ENCODE data around the gene THEMIS2.
"Not testable (repeated sequence)": the region's sequence is repeated elsewhere in the genome, so short reads cannot be mapped to it uniquely, and the experiment has no call there.

THEMIS2 gene

GRCh38 chr1:27865821-27866220 is 6.5 kb upstream of the THEMIS2 start:
- no peak overlapping the region for H3K4me3 ChIP-seq (ENCODE audit: low read depth, low read length)
- TF ChIP-seq MYC (IDR thresholded peaks at IDR 0.05; ENCODE audit: low read depth, low read length) = no peak
- no peak for TF ChIP-seq CTCF (IDR thresholded peaks at IDR 0.05; ENCODE audit: low read depth, low read length)
- no peak for TF ChIP-seq MAX (IDR thresholded peaks at IDR 0.05; ENCODE audit: low read depth, low read length)
- no peak for DNase-seq (ENCODE audit: low read depth)

- no peak for TF ChIP-seq POLR2A (IDR thresholded peaks at IDR 0.05; ENCODE audit: extremely low read depth, insufficient read length)
- TF ChIP-seq CTCF (IDR thresholded peaks at IDR 0.05; ENCODE audit: low read depth, low read length) = no peak
- no peak for TF ChIP-seq MAX (IDR thresholded peaks at IDR 0.05; ENCODE audit: low read depth, low read length)
- no peak for TF ChIP-seq MYC (IDR thresholded peaks at IDR 0.05; ENCODE audit: low read depth, low read length)
- no peak for DNase-seq (ENCODE audit: low read depth)
- no peak overlapping the region for H3K4me3 ChIP-seq (ENCODE audit: low read depth, low read length)
These were observed 3.8 kb upstream of the THEMIS2 start for GRCh38 chr1:27868556-27868931.

- TF ChIP-seq POLR2A (IDR thresholded peaks at IDR 0.05; ENCODE audit: extremely low read depth, insufficient read length) = no peak
- peak; percentile 69 for TF ChIP-seq MAX (IDR thresholded peaks at IDR 0.05; ENCODE audit: low read depth, low read length)
- no peak for TF ChIP-seq CTCF (IDR thresholded peaks at IDR 0.05; ENCODE audit: low read depth, low read length)
- TF ChIP-seq MYC (IDR thresholded peaks at IDR 0.05; ENCODE audit: low read depth, low read length) = peak; percentile 24
- peak overlapping the region; percentile 18 for H3K4me3 ChIP-seq (ENCODE audit: low read depth, low read length)
- peak; percentile 82 for DNase-seq (ENCODE audit: low read depth)
These were observed 3.2 kb upstream of the THEMIS2 start for GRCh38 chr1:27868932-27869718.

- H3K4me3 ChIP-seq (ENCODE audit: low read depth, low read length) = peak overlapping the region; percentile 18
- no peak for DNase-seq (ENCODE audit: low read depth)
- TF ChIP-seq MYC (IDR thresholded peaks at IDR 0.05; ENCODE audit: low read depth, low read length) = no peak
- TF ChIP-seq CTCF (IDR thresholded peaks at IDR 0.05; ENCODE audit: low read depth, low read length) = no peak
- TF ChIP-seq MAX (IDR thresholded peaks at IDR 0.05; ENCODE audit: low read depth, low read length) = no peak
- no peak for TF ChIP-seq POLR2A (IDR thresholded peaks at IDR 0.05; ENCODE audit: extremely low read depth, insufficient read length)
These were observed 2.6 kb upstream of the THEMIS2 start for GRCh38 chr1:27869719-27870085.

GRCh38 chr1:27871076-27871475 is 1.3 kb upstream of the THEMIS2 start:
- not testable (repeated sequence) for H3K4me3 ChIP-seq (ENCODE audit: low read depth, low read length); DNase-seq (ENCODE audit: low read depth)

GRCh38 chr1:27872802-27873551 is 633 bp downstream of the THEMIS2 start:
- peak overlapping the region; percentile 69 for H3K4me3 ChIP-seq (ENCODE audit: low read depth, low read length)
- TF ChIP-seq CTCF (IDR thresholded peaks at IDR 0.05; ENCODE audit: low read depth, low read length) (no peak), POLR2A (IDR thresholded peaks at IDR 0.05; ENCODE audit: extremely low read depth, insufficient read length) (no peak), MAX (IDR thresholded peaks at IDR 0.05; ENCODE audit: low read depth, low read length) (no peak), MYC (IDR thresholded peaks at IDR 0.05; ENCODE audit: low read depth, low read length) (no peak)
- DNase-seq (ENCODE audit: low read depth) = peak; percentile 56

Data from NB4 (cell line).